Brain microvascular endothelial cell (primary cell): ENCODE data around the gene DCUN1D2.

Source experiments
- DNase-seq: peaks from one replicate; pipeline ENCODE4 v3.0.0-alpha.2; 2020
- H3K27ac ChIP-seq: fragments of 250-450 bp; sonication (Bioruptor Pico); 2 replicates; pipeline ENCODE4 v1.5.1; 2020; ENCODE audit warnings: mild to moderate bottlenecking, moderate library complexity
- H3K27me3 ChIP-seq: fragments of 250-450 bp; sonication (Bioruptor Pico); replicated peaks from 2 replicates; pipeline ENCODE4 v1.5.1; 2020; ENCODE audit warnings: mild to moderate bottlenecking
- H3K36me3 ChIP-seq: fragments of 250-450 bp; sonication (Bioruptor Pico); replicated peaks from 2 replicates; pipeline ENCODE4 v1.5.1; 2020; ENCODE audit warnings: mild to moderate bottlenecking
- H3K4me3 ChIP-seq: 2 replicates; pipeline ENCODE4 v1.5.1; 2011; ENCODE audit warnings: low read depth, mild to moderate bottlenecking, control low read depth, low read length, moderate library complexity
- CTCF ChIP-seq: IDR thresholded peaks from 2 replicates; pipeline ENCODE4 v1.5.1; 2011; ENCODE audit warnings: low read depth, mild to moderate bottlenecking, moderate library complexity, low read length, control low read depth, inconsistent platforms; ENCODE audit errors: missing control alignments
- in situ Hi-C: cut with HindIII; loops from 2 replicates; pipeline ENCODE4 v1.10.0; 2017; ENCODE audit warnings: low sequenced_read_pairs, low pct_ligation_motif_present

Gene DCUN1D2

GRCh38 chr13:113513761-113514160 is 23.2 kb upstream of the DCUN1D2 start:
- Histone ChIP-seq H3K36me3 (peaks cover 34% of the 10 kb centered on the region), H3K27ac (no peak overlapping the region), H3K4me3 (no peak overlapping the region), H3K27me3 (no peaks in the 10 kb centered on the region)
- in situ Hi-C loops: no loop called here
- no peak for DNase-seq
- no peak for TF ChIP-seq CTCF

- Histone ChIP-seq H3K4me3 (no peak overlapping the region), H3K27me3 (no peaks in the 10 kb centered on the region), H3K27ac (no peak overlapping the region), H3K36me3 (peaks cover 34% of the 10 kb centered on the region)
- in situ Hi-C loops: no loop called here
- DNase-seq: no peak
- TF ChIP-seq CTCF: no peak
Observed at GRCh38 chr13:113511361-113511760, 20.9 kb upstream of the DCUN1D2 start.

GRCh38 chr13:113510871-113511270 is 20.4 kb upstream of the DCUN1D2 start:
- peaks cover 30% of the 10 kb centered on the region for H3K36me3 ChIP-seq

DNA sequence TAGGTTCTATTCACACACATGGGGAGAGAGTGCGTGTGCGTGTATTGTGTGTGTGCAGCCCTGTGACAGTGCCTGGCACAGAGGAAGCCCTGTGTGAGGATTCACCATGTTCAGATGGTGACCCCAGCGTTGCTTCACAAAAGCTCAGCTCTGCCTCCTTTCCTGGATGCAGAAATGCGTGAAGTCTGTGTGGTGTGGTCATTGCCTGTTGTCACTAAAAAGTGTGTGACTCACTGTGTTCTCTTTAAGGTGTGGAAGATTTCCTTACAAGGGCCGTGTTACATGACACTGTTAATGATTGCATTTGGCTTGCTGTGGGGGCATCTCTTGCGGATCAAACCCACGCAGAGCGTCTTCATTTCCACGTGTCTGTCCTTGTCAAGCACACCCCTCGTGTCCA is 19.5 kb upstream of the DCUN1D2 start:
- no peak overlapping the region for H3K4me3 ChIP-seq
- in situ Hi-C loops: no loop called here
- H3K27ac ChIP-seq: no peak overlapping the region
- TF ChIP-seq CTCF: no peak
- peaks cover 32% of the 10 kb centered on the region for H3K36me3 ChIP-seq
- no peak for DNase-seq
- H3K27me3 ChIP-seq: no peaks in the 10 kb centered on the region

More at GRCh38 chr13:113510871-113511270, 20.4 kb upstream of the DCUN1D2 start:
- Histone ChIP-seq H3K4me3 (no peak overlapping the region), H3K27ac (no peak overlapping the region), H3K27me3 (no peaks in the 10 kb centered on the region)
- TF ChIP-seq CTCF: no peak
- in situ Hi-C loops: no loop called here
- DNase-seq: no peak

DNA sequence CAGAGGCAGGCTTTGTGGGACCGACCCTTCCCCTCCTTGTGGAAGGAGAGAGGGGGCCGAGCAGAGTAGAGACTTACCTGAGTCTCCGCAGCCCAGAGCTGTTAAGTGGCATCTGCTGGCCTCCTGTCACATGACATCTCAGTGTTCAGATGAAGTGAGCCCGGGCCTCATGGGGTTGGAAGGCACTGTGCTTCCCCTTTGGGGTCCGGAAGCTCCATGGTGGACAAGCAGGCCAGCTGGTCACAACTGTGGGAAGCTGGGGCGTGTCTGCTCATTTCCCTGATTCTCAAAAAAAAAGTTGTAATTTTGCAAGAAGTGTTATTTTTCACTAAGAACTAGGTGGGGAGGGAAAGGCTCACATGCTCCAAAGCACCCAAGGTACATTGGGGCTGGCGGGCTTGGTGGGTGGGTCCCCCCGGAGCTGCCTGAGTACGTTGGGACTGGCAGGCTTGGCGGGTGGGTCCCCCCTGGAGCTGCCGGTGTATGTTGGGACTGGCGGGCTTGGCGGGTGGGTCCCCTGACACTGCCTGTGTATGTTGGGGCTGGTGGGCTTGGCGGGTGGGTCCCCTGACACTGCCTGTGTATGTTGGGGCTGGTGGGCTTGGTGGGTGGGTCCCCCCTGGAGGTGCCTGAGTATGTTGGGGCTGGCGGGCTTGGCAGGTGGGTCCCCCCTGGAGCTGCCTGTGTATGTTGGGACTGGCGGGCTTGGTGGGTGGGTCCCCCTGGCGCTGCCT is 18.2 kb upstream of the DCUN1D2 start:
- H3K27me3 ChIP-seq: no peaks in the 10 kb centered on the region
- in situ Hi-C loops: no loop called here
- no peak overlapping the region for H3K4me3 ChIP-seq
- TF ChIP-seq CTCF: no peak
- DNase-seq: no peak
- H3K36me3 ChIP-seq: peaks cover 43% of the 10 kb centered on the region
- H3K27ac ChIP-seq: no peak overlapping the region
